GM10266 (cell line): ENCODE results near the gene SLC2A9.

Experiments used
- DNase-seq: peaks from one replicate; pipeline ENCODE4 v3.0.0; 2012; ENCODE audit errors: extremely low spot score
- CTCF ChIP-seq: IDR thresholded peaks from 2 replicates; pipeline ENCODE4 v1.5.1; 2012; ENCODE audit warnings: mild to moderate bottlenecking, low read depth; ENCODE audit not compliant: control insufficient read depth, insufficient read depth; ENCODE audit errors: missing control alignments

The SLC2A9 gene

GRCh38 chr4:10032625-10033024 is 11.3 kb upstream of the SLC2A9 start:
- no peak for DNase-seq
- TF ChIP-seq CTCF = no peak

DNA sequence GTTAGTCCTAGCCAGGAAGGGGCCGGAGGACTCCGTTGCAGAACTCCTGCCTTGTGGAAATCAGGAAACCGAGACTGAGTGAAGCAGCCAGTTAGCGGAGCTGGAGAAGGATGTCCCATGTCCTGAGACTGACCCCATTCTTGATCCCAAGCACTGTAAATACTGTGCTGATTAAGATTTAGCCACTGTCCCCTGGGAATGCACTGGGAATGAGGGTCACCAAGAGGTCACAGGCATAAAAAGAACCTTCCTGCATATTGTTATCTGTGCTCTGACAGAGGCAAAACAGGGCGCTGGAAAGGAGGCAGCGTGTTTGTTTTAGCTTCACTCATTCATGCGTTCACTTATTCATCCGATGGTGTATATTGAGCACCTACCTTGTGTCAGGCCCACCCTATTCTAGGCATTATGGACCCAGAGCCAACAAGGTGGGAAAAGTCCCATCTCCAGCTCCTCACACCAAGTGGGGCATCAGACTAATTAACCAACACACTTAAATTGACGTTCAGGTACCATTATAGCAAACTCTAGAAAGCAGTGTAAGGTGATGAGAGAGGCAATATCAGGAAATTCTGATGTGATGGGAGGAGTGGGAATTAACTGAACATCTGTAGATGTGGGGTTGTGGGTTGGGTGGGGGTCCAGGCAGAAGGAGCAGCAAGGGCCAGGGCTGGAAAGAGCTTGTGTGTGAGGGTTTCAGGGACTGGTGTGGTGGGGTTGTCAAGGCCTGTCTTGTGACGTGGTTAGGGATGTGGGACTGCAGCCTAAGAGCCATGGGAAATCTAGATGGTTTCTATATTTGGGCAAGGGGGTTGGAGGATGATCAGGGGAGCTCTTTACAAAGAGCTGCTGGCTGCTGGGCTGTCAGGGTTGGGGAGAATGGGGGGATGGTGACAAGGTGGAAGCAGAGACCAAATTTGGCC is 10.6 kb upstream of the SLC2A9 start:
- no peak for TF ChIP-seq CTCF
- DNase-seq = no peak

GRCh38 chr4:10030972-10031667 is 9.8 kb upstream of the SLC2A9 start:
- no peak for TF ChIP-seq CTCF
- no peak for DNase-seq

DNA sequence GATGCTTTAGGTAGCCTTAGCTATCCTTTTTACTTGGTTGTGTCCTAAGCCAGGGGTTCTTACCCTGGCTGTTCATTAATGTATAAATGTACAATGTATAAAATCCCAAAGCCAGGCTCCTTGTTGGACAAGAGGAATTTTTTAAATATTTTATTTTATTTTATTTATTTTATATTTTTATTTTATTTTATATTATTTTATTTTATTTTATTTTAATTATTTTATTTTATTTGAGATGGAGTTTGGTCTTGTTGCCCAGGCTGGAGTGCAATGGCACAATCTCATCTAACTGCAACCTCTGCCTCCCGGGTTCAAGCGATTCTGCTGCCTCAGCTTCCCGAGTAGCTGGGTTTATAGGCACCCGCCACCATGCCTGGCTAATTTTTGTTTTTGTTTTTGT is 8.1 kb upstream of the SLC2A9 start:
- no peak for TF ChIP-seq CTCF
- DNase-seq = no peak

DNA sequence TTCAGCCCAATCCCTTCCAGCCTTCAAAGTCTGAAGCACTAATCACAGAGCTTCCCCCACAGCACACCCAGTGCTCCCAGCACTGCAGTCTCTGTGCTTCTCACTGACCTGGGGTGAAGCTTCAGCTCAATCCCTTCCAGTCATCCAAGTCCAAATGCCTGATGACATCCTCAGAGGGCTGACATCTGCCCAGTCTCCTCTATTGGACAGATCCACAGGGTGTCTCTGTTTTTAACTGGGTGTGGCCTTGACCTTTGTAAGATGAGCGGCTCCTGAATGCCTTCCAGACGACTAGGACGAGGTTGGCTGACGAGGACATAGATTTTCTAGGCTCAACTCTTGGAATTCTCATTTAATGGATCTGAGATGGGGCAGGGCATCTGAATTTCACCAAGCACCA is 7.6 kb upstream of the SLC2A9 start:
- no peak for TF ChIP-seq CTCF
- no peak for DNase-seq

DNA sequence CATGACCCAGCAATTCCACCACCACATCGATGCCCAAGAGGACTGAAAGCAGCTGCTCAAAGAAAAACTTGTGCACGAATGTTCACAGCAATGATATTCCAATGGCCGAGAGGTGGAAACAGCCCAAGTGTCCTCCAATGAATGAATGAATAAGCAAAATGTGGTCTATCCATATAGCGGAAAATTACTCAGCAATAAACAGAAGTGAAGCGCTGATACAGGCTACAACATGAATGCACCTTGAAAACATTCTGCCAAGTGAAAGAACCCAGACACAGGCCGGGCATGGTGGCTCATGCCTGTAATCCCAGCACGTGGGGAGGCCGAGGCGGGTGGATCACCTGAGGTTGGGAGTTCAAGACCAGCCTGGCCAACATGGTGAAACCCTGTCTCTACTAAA is 5.2 kb upstream of the SLC2A9 start:
- DNase-seq = no peak
- TF ChIP-seq CTCF = no peak
